Large intestine (tissue), 3 donors: ENCODE results near the gene ZBTB18. TPM values are rescaled to one million over a fixed set of nuclear protein-coding genes. Genes with fewer than 3 reads are reported as not detected.
A peak's percentile ranks its signal among the peaks of the same experiment; 100 is the strongest.
"Not testable (repeated sequence)": the region's sequence is repeated elsewhere in the genome, so short reads cannot be mapped to it uniquely, and the experiment has no call there.

ENCODE experiments used
- DNase-seq, 2 donors: peaks; one replicate each; pipeline versions ENCODE4 v3.0.0 to v3.0.0-alpha.2; 2013
- H3K27ac ChIP-seq: one replicate; pipeline ENCODE4 v1.5.1; 2013; ENCODE audit warnings: low read length
- H3K27me3 ChIP-seq: 2 replicates; pipeline ENCODE4 v1.6.1; 2013; ENCODE audit warnings: low read length; ENCODE audit not compliant: control insufficient read depth, insufficient read depth
- H3K36me3 ChIP-seq: 2 replicates; pipeline ENCODE4 v1.6.1; 2013; ENCODE audit warnings: low read length; ENCODE audit not compliant: control insufficient read depth, insufficient read depth
- H3K4me1 ChIP-seq: one replicate; pipeline ENCODE4 v1.6.1; 2013; ENCODE audit warnings: low read length; ENCODE audit not compliant: control insufficient read depth, insufficient read depth
- H3K4me3 ChIP-seq: one replicate; pipeline ENCODE4 v1.5.1; 2013; ENCODE audit warnings: low read length
- H3K9me3 ChIP-seq: one replicate; pipeline ENCODE4 v1.6.1; 2013; ENCODE audit warnings: mild to moderate bottlenecking, low read depth, low read length, moderate library complexity; ENCODE audit not compliant: control insufficient read depth
- WGBS: methylation state at CpG from one replicate; pipeline ENCODE4 v1.1.5; 2013; ENCODE audit warnings: low lambda C conversion rate; ENCODE audit not compliant: insufficient coverage; 5-methylcytosine and 5-hydroxymethylcytosine counted together
- polyA plus RNA-seq: library from polyadenylated mRNA; unstranded; fragments of 120-200 nt; gene quantifications from one replicate; pipeline ENCODE4 v1.2.1, GENCODE V29; 2013

Gene ZBTB18
- polyA plus RNA-seq, 1 donor, result 22.4 TPM

DNA sequence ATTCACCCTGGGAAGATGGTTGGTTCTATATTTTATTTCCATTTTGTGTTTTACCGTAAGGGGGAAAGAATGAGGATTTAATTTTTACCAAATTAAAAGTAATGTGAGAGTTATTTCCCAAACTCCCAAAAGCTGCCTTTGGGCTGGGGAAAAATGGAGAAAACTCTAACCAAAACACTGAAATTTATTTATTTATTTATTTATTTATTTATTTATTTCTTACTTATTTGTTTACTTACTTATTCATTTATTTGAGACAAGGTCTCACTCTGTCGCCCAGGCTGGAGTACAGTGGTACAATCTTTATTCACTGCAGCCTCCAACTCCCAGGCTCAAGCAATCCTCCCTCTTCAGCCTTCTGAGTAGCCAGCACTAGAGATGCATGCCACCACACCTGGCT lies 38.0 kb upstream of the ZBTB18 start:
- WGBS, result 100% methylated on average over 1 of the region's 2 CpGs
- H3K27ac ChIP-seq, result no peak overlapping the region
- no peaks in the 10 kb centered on the region for H3K4me1 ChIP-seq
- H3K4me3 ChIP-seq, result no peak overlapping the region
- H3K36me3 ChIP-seq, result no peaks in the 10 kb centered on the region
- no peaks in the 10 kb centered on the region for H3K9me3 ChIP-seq
- DNase-seq, result no peak
- peaks cover 5% of the 10 kb centered on the region for H3K27me3 ChIP-seq

DNA sequence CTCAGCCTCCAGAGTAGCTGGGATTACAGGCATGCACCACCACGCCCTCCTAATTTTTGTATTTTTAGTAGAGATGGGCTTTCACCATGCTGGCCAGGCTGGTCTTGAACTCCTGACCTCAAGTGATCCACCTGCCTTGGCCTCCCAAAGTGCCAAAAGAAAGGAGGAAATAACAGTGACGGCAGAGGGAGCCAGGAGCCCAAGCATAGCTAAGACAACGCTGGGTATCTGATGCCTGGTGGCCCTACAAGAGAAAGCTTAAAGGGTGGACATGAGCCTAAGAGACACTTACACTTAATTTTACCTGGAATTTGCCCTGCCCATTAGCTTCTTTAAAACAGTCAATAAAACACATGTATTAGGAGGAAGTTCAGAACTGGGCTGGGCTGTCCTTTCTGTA lies 36.2 kb upstream of the ZBTB18 start:
- no CpG with 5 or more reads among the region's 3 CpGs for WGBS
- not testable (repeated sequence) for H3K4me1 ChIP-seq, H3K27me3 ChIP-seq, H3K4me3 ChIP-seq, H3K9me3 ChIP-seq, H3K27ac ChIP-seq, DNase-seq, H3K36me3 ChIP-seq

DNA sequence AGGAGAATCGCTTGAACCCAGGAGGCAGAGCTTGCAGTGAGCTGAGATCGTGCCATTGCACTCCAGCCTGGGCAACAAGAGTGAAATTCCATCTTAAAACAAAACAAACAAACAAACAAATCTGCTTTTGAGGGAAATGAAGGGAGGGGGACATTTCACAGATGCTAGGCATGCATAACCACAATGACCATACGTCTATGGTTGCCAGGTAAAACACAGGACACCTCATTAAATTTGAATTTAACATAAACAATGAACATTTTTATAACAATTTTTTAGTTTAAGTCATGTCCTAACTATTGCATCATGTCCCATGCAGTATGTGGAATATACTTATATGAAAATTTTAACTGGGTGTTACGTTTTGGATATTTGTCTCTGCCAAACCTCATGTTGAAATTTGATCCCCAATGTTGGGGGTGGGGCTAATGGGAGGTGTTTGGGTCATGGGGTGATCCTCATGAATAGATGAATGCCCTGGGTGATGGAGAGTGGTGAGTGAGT lies 31.0 kb upstream of the ZBTB18 start:
- no peak for DNase-seq
- WGBS, result no CpG with 5 or more reads among the region's 4 CpGs
- H3K4me3 ChIP-seq, result no peak overlapping the region
- no peak overlapping the region for H3K27ac ChIP-seq
- H3K36me3 ChIP-seq, result no peaks in the 10 kb centered on the region
- no peaks in the 10 kb centered on the region for H3K27me3 ChIP-seq
- H3K4me1 ChIP-seq, result peaks cover 12% of the 10 kb centered on the region
- no peaks in the 10 kb centered on the region for H3K9me3 ChIP-seq

DNA sequence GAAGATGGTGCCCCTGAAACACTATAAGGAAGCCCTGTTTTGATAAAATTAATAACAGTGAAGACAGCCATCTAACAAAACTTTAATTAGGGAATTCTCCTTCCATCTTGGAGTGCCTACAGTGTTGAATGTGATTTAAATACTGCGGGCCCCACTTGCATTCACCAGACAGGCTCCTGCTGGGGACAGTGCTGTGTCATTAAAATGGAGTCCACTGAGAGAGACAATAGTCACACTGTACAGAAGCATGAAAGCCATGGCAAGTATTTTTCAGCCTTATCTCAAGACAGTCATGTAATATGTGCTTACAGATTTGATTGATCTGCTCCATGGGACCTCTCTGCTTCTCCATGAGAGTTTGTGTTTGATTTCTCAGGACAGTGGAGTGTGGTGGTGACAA lies 29.7 kb upstream of the ZBTB18 start:
- no peaks in the 10 kb centered on the region for H3K36me3 ChIP-seq
- H3K27ac ChIP-seq, result no peak overlapping the region

DNA sequence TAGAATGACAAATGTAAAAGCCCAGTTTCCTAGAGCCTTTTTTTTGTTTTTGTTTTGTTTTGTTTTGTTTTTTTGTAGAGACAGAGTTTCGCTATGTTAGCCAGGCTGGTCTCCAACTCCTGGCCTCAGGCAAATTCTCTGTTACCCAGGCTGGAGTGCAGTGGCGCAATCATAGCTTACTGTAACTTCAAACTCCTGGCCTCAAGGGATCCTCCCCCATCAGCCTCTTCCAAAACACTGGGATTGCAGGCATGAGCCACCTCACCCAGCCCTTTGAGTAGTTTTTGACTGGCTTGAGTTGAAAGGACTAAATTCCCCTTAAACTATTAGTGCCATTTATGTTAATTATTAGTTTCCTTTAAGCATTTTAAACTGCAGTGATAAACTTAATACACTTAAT lies 28.8 kb upstream of the ZBTB18 start:
- DNase-seq, result no peak
- peaks cover 12% of the 10 kb centered on the region for H3K4me1 ChIP-seq
- no peaks in the 10 kb centered on the region for H3K36me3 ChIP-seq
- no peaks in the 10 kb centered on the region for H3K27me3 ChIP-seq
- H3K27ac ChIP-seq, result peak overlapping the region; percentile 80
- no CpG with 5 or more reads among the region's 2 CpGs for WGBS
- no peak overlapping the region for H3K4me3 ChIP-seq
- no peaks in the 10 kb centered on the region for H3K9me3 ChIP-seq

More for the DNA sequence above, 29.7 kb upstream of the ZBTB18 start:
- Histone ChIP-seq H3K4me1 (peaks cover 12% of the 10 kb centered on the region), H3K4me3 (no peak overlapping the region), H3K9me3 (no peaks in the 10 kb centered on the region), H3K27me3 (no peaks in the 10 kb centered on the region)
- no peak for DNase-seq
- no CpG with 5 or more reads among the region's 1 CpG for WGBS

DNA sequence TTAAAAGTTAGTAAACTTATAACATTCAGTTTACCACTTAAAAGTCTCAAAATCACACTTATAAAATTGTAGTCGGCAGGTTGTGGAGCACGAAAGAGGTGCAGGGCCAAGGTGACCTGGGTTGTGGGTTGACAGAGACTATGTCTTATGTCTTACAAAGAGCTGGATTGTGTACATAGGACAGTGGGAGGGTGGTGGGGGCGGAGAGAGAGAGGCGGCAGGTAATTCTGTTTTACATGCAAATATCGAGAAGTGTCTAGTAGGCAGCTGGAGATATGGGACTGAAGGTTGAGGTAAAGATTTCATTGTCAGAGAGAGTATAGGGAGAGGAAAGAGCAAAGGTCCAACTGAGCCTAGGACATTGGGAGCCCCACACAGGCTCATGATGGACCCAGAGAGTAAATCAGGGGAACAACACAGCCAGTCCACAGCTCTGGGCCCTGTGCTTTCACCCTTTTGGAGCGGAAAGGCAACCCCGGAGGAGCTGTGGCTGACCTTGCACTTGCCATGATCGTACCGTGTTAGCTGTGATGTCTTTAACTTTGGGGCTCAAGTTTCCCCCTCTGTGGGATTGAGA lies 28.1 kb upstream of the ZBTB18 start:
- Histone ChIP-seq H3K27ac (peak overlapping the region; percentile 80), H3K36me3 (no peaks in the 10 kb centered on the region), H3K27me3 (no peaks in the 10 kb centered on the region), H3K4me3 (no peak overlapping the region), H3K4me1 (peaks cover 12% of the 10 kb centered on the region), H3K9me3 (no peaks in the 10 kb centered on the region)
- 20% methylated on average over 1 of the region's 9 CpGs for WGBS
- peak; percentile 79 to 92 for DNase-seq

DNA sequence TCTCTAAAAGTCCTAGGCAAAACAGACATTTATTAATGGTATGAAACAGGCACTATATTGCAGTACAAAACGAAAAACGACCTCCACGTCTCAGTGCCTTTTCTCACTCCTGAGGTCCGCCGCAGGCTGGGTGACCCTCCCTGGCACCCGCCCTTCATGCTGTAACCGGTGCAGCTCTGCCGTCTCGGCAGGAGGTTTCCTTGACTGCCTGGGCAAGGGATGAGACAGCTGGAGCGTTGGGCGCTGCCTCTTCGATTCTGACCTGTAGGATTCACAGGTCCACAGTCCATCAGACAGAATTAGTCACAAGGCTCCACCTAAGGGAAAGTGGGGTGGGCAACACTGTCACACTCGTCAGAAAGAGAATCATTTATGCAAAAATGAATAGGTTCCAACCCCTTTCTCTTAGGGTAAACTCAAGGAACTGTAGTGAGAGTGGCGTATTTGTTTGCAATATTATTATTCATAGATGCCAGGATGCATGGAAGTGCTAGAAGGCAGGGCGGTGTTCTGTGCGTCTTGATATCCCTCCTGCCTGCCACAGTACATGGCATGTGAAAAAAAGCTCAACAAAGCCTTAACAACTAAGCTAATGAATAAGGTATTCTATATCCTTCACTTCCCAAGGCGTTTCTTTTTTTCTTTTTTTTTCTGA lies 23.5 kb upstream of the ZBTB18 start:
- 93% methylated on average over 2 of the region's 17 CpGs for WGBS
- Histone ChIP-seq H3K9me3 (no peaks in the 10 kb centered on the region), H3K36me3 (no peaks in the 10 kb centered on the region), H3K4me1 (no peaks in the 10 kb centered on the region), H3K4me3 (no peak overlapping the region), H3K27me3 (no peaks in the 10 kb centered on the region), H3K27ac (no peak overlapping the region)
- DNase-seq, result no peak

DNA sequence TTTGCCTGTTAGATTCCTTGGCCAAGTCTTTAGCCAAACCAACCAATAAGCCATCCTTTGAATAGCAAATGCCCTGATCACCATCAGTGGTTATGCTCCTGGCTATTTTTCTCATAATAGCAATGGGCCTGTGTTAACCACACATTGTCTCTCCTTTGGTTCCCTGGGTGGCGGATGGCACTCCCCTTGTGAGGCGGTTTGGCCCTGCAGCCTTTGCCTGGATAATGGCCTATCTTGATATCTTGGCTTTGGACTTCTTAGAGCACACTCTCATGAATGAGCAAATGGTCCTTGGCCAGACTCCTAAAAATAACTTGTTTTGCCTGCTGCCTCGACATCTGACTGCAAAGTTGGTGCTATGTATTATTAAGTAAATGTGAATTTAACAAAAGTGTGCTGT lies 22.4 kb upstream of the ZBTB18 start:
- WGBS, result no CpG with 5 or more reads among the region's 3 CpGs
- no peak for DNase-seq
- Histone ChIP-seq H3K9me3 (no peaks in the 10 kb centered on the region), H3K27ac (no peak overlapping the region), H3K36me3 (no peaks in the 10 kb centered on the region), H3K27me3 (no peaks in the 10 kb centered on the region), H3K4me1 (no peaks in the 10 kb centered on the region), H3K4me3 (no peak overlapping the region)

DNA sequence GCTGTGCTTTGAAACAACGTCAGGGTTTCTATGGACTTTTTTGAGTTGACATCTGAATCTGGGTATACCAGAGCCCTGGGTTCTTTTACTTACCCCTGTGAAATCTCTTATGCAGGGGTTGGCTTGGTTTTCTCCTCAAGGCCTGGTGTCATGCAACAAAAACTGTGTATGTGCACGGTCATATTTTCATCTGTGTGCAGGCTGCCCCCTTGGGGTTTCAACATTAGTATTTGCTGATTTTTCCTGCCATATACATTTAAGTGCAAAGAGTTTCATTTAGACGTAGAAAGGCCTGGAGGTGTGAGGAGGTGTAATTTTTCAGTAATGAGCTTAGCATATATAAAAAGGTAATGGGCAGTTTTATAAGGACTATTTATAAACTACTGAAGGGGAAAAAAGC lies 22.0 kb upstream of the ZBTB18 start:
- Histone ChIP-seq H3K9me3 (no peaks in the 10 kb centered on the region), H3K4me1 (no peaks in the 10 kb centered on the region), H3K27ac (no peak overlapping the region), H3K4me3 (no peak overlapping the region), H3K27me3 (no peaks in the 10 kb centered on the region), H3K36me3 (no peaks in the 10 kb centered on the region)
- WGBS, result 100% methylated on average over 1 of the region's 3 CpGs
- no peak for DNase-seq

DNA sequence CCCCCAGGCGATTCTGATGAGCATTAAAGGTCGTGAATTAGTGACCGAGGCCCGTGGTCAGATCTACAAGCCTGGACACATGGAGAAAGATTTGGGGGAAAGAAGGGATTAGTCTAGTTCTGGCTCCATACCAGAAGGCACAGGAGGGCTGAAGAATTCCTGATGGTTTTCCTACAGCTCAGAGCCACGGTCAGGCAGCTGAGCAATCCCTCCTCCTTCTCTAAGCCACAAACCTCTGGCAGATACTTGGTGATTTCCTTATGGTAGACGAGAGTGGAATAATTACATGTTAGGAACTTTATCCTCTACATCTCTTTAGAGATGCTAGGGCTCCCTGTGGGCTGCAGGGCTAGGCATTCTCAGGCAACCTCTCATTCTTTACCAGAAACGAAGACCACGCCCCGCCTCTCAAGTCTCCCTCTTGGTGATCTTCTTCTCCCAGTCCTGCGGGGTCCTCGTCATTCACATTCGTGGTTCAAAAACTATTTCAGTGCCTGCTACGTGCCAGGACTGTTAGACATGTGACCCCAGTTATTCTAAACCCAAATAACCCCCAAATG lies 20.5 kb upstream of the ZBTB18 start:
- WGBS, result no CpG with 5 or more reads among the region's 13 CpGs
- Histone ChIP-seq H3K4me1 (no peaks in the 10 kb centered on the region), H3K36me3 (no peaks in the 10 kb centered on the region), H3K27ac (no peak overlapping the region), H3K27me3 (no peaks in the 10 kb centered on the region), H3K4me3 (no peak overlapping the region), H3K9me3 (no peaks in the 10 kb centered on the region)
- no peak for DNase-seq

DNA sequence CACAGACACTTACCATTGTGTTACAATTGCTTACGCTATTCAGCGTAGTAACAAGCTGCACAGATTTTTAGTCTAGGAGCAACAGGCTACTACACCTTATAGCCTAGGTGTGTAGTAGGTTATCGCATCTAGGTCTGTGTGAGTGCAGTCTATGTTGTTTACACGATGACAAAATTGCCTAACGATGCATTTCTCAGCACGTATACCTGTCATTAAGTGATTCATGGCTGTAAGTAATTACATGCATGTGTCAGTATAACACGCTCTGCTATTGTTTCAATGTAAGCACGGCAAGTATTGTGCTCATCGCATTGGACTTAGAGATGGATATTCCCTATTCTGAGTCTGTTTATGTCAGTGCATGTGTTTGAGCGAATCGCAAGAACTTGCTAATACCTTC lies 15.7 kb upstream of the ZBTB18 start:
- Histone ChIP-seq H3K4me3 (no peak overlapping the region), H3K27me3 (no peaks in the 10 kb centered on the region), H3K4me1 (no peaks in the 10 kb centered on the region), H3K9me3 (no peaks in the 10 kb centered on the region), H3K27ac (no peak overlapping the region), H3K36me3 (no peaks in the 10 kb centered on the region)
- WGBS, result 96% methylated on average over 4 of the region's 11 CpGs
- no peak for DNase-seq
